NCI-H82 treated with DMSO at 0.1 percent for 48 hours (cell line): Measurements from ENCODE around the gene TMPRSS2.

ENCODE experiments used
- DNase-seq: peaks from one replicate; lab custom pipeline; 2025; ENCODE audit not compliant: unreplicated experiment; lab: John Stamatoyannopoulos, UW

The TMPRSS2 gene

GRCh38 chr21:41507521-41508414 is at the start of gene TMPRSS2:
TSS of gene TMPRSS2 (minus strand) at chr21:41508158. CDS start at chr21:41498133, 10,025 bp downstream.
- DNase-seq = no peak

DNA sequence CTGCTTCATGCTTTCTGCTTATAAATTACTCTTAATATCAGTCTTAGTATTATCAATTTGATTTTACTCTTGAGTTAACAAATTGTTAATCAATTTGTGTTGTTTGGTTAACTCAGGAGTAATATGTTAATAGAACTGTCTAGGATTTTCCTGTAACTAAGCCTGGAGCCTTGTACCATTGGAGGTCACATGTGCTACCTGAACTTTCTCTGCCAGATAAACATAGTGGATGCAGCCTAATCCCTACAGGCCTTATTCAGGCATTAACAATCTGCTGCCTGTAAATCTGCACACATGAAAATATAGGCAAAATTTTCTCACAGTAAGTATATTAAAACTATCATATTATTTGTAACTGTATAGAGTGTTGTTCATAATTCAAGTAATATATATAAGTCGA is 47.1 kb upstream of the TMPRSS2 start:
- DNase-seq = no peak

DNA sequence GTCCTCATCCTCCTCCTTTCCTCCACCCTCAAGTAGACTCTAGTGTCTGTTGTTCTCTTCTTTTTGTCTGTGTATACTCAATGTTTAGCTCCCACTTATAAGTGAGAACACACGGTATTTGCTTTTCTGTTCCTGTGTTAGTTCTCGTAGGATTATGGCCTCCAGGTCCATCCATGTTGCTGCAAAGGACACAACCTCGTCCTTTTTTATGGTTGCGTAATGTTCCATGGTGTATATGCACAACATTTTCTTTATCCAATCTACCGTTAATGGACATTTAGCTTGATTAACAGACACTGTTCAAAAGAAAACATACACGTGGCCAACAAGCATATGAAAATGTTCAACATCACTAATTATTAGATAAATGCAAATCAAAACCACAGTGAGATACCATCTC is 44.3 kb upstream of the TMPRSS2 start:
- DNase-seq = no peak

- DNase-seq = no peak
Measured at GRCh38 chr21:41548781-41549180, 40.8 kb upstream of the TMPRSS2 start.

- no peak for DNase-seq
Measured at GRCh38 chr21:41547111-41547510, 39.2 kb upstream of the TMPRSS2 start.

GRCh38 chr21:41545500-41546359 is 37.8 kb upstream of the TMPRSS2 start:
- DNase-seq = no peak

DNA sequence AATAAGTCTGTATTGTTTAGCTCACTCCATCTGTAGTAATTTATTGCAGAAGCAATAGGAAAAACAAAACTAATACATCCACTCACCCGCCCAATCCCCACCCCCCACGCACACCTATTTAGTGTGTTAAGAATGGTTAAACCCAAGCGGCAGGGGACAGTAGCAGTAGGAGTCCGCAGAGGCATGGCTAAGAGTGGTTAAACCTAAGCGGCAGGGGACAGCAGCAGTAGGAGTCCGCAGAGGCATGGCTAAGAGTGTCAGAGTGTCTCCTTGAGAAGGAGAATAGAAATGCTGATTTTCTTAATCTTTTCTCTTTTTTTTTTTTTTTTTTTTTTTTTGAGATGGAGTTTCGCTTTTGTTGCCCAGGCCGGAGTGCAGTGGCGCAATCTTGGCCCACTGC is 34.8 kb upstream of the TMPRSS2 start:
- no peak for DNase-seq

GRCh38 chr21:41537356-41537755 is 29.4 kb upstream of the TMPRSS2 start:
- no peak for DNase-seq

GRCh38 chr21:41536827-41537103 is 28.8 kb upstream of the TMPRSS2 start:
- no peak for DNase-seq

DNA sequence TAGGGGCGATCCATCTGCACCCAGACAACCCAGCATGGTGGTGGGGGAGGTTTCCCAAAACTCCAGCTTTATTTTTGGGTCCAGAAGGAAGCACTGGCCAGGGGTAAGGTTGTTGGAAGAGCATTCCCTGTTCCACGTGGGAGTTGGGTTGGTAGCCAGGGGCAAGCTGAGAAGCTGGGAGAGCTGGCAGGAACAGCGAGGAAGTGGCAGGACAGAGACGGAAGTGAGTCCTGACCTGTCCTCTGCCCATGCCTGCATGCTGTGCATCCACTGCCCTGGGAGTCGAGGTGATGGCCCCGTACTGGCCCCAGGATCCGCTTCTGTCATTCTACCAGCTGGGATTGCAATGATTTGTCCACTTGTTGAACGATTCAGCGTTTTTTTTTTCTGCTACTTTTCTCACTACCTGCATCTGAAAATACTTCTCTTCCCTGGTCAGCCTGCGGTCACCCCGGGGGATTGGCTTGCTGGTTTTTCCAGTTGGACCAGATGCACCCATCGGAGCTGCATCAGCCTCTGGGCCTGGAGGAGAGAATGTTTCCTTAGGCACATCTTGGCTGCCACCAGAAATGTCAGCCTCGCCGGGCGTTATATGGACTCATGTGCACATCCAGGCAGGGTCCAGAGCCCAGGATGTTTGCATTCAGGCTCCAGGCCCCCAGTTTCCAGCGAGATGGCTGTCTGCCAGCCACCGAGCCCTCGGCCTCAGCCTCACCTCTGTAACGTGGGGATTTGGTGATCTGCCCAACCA is 28.3 kb upstream of the TMPRSS2 start:
- no peak for DNase-seq

- no peak for DNase-seq
Measured at GRCh38 chr21:41530366-41530765, 22.4 kb upstream of the TMPRSS2 start.

DNA sequence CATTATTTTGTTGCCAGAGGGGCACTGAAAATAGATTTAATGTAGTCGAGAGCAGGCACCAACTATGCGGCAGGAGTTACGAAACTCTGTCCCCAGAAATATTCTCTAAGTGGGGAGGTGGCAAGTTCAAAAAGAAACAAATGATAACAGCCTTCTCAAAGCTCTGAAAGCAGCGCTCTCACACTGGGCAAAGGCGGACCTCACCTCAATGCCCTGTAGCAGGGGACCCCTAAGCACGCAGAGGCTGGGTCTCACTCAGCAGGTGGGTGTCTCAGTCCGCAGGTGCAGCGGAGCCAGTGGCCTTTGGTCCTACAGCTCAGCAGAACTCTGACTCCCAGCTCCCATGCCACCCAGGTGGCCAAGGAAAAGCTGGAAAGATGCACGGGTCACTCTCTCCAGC is 21.8 kb upstream of the TMPRSS2 start:
- no peak for DNase-seq

DNA sequence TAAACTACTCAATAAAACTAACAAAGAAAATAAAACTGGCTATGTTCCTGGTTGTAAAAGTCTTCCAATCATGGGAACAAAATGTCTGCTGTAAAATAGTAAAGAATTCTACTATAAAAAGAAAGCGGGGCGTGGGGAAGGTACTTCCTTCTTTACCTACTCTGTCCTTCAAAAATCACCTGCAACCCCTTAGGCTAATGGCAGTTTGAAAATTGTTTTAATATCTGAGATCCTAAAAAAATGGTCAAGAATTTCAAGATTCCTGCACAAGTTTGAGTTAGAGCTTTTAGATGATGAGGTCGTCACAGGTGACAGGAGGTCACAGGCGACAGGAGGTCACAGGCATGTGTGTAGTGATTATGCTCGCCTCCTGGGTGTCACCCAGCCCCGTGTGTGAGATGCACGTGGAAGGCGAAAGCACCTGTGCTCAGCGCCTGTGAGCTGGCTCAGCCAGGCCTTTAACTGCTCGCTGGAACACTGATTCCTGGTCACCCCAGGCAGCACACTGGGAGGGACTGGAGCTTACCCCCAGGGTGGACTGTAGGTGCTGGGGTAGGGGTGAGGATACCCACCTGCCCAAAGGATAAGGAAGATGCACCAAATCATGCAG is 18.6 kb upstream of the TMPRSS2 start:
- DNase-seq = no peak

DNA sequence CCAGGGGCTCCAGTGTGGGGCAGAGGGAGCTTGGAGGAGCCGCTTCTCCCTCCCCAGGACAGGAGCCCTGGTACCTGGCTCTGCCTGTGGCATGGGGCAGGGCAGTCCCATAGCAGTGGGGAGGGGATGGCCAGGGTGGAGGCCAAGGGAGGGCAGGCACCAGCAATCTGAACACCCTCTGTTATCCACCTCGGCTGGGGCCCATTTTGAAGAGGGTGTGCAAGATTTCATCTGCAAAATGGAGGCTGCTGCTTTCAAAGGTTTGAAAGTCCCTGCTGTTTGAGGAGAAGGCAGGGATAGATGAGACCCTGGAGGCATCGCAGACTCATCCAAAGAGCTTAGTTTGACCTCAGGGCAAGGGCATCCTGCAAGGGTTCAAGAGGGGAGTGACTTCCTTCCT is 15.2 kb upstream of the TMPRSS2 start:
- DNase-seq = no peak

DNA sequence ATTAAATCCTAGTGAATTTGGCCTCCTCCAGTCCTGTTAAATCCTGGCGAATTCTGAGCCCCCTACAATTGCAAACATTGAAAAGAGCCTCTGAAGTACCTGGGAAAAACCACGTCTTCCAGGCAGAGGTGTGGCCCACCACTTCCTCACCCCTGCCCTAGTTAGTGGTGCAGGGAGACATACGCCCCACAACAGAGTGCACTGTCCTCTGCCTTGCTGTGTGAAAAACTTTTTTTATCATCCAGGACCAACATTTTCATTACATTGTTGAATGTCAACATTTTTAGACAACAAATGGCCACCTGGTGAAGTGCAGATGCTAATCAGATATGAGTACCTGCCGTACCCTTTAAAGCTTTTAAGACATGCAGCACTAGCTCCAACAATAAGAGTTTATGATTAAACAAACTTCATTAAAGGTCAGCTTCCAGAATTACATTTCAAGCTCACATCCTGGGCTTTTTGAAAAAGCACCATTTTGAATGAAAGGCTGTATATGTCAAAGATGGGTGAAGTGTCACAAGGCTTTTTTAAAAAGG is 13.6 kb upstream of the TMPRSS2 start:
- no peak for DNase-seq

DNA sequence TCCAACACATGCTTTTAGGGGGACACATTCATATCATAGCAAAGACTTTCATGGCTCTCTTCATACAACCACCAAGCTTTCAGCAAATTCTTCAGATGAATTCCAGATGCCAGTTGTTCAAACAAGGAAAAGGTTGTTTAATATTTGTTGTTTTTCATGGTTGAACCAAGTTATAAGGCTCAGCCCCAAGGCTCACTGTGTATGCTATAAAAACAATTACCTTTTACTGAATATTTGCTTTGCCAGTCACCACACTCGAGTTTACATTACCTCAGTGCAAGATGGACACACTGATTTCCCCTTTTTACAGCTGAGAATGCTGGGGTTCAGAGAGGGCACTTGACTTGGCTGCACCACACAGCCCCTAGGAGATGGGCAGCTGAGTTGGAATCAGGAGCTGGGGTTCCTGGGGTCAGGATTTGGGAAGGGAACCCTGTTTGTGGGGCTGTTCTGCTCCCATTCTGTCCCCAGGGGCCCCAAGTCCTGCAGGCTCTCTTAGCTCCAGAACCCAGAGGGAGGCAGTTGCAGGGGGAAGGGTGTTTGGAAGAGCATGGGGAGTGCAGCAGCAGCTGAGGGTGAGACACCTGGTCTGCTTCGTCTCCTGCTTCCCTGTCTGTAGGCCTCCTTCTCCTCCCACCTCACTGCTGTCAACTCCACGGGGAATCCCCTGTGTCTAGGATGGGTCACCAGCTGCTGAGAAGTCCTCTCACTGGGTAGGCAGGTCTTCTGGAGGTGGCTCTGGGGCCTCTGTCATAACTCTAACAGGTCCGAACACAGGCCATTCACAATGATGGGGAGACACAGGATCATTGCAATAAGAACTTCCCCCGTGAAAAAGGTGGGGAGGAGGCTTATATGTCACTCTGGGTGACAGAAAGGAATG is 12.8 kb upstream of the TMPRSS2 start:
- no peak for DNase-seq

DNA sequence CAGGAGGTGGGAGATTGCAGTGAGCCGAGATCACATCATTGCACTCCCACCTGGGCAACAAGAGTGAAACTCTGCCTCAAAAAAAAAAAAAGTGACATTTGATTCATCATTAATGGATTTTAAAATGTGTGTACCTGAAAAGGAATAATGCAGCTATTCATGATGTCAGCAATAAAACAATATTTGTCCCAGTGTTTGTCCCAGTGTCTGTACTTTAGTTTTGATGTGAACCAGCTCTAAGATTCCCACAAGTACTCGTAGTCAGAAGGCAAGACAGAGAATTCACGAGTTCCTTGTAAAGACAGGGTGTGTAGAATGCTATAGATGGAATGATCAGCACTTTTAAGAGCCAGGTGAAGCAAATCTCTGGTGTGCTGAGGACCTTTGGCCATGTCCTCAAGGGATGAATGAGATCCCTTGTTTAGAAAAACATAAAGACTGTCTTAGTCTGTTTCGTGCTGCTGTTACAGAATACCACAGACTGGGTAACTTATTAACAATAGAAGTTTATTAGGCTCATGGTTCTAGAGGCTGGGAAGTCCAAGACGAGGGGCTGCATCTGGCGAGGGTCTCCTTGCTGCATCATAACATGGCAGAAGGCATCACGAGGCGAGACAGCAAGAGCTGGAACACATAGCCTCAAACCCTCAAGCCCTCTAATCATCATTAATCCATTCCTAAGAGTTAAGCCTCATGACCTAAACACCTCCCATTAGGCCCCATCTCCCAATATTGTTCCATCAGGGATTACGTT is 12.0 kb upstream of the TMPRSS2 start:
- no peak for DNase-seq

DNA sequence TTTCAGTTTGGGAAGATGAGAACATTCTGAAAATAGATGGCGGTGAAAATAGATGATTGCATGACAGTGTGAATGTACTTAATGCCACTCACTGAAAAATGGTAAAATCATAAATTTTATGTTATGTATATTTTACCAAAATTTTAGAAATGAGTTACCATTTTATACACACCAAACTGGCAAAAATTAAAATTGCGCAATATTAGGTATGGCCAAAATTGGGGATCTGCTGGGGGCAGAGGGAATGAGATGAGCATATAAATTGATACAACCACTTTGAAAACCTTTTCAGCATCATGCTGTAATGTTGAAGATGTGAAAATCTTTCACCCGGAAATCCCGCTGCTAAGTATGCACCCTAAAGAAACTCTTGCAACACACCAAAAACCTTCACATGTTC is 10.8 kb upstream of the TMPRSS2 start:
- DNase-seq = no peak

DNA sequence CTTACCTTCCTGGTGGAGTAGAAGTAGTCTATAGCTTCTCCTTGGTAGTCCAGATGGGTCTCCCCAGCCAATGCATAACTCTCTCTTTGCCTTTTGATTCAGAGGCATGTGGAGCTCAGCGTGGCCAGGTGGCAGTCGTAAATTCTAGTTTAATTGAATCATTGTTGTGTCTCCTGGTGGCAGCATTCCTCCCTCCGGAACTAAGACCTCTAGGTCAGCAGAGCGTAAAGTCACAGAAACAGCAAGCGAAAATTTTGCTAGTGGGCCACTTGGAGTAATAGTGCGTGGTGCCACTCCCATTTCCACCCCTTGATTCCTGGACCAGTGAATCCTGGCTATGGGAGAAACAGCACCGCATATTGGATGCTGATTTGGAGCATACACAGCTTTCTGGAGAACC is 3.9 kb upstream of the TMPRSS2 start:
- no peak for DNase-seq
